Astrocyte (in vitro differentiated cells and primary cell): Measurements from ENCODE around the gene NBEA. TPM values are rescaled to one million over a fixed set of nuclear protein-coding genes. Genes with fewer than 3 reads are reported as not detected.

ENCODE experiments used
- DNase-seq: peaks from one replicate; pipeline ENCODE4 v3.0.0-alpha.2; 2010; ENCODE audit warnings: low read depth
- FAIRE-seq: peaks from 2 replicates; lab custom pipeline; 2011; peaks lifted over from hg19 to GRCh38; lab: Jason Lieb, UNC
- H2AFZ ChIP-seq: 2 replicates; pipeline ENCODE4 v1.6.0; 2012; ENCODE audit warnings: low read depth, low read length, inconsistent platforms
- H3K27ac ChIP-seq: 2 replicates; pipeline ENCODE4 v1.5.1; 2011; ENCODE audit warnings: low read depth, low read length, inconsistent platforms
- H3K27me3 ChIP-seq: 2 replicates; pipeline ENCODE4 v1.6.0; 2011; ENCODE audit warnings: low read length, inconsistent platforms; ENCODE audit not compliant: insufficient read depth
- H3K36me3 ChIP-seq: 2 replicates; pipeline ENCODE4 v1.5.1; 2011; ENCODE audit warnings: low read length, inconsistent platforms; ENCODE audit not compliant: insufficient read depth
- H3K4me1 ChIP-seq: 2 replicates; pipeline ENCODE4 v1.5.1; 2011; ENCODE audit warnings: low read length, inconsistent platforms; ENCODE audit not compliant: insufficient read depth
- H3K4me2 ChIP-seq: 2 replicates; pipeline ENCODE4 v1.6.0; 2012; ENCODE audit warnings: low read length, inconsistent platforms
- H3K4me3 ChIP-seq: 2 replicates; pipeline ENCODE4 v1.5.1; 2011; ENCODE audit warnings: low read depth, mild to moderate bottlenecking, low read length, inconsistent platforms; ENCODE audit not compliant: insufficient read depth
- H3K79me2 ChIP-seq: 2 replicates; pipeline ENCODE4 v1.6.0; 2012; ENCODE audit warnings: mild to moderate bottlenecking, low read length, inconsistent platforms; ENCODE audit not compliant: insufficient read depth
- H3K9ac ChIP-seq: 2 replicates; pipeline ENCODE4 v1.6.0; 2012; ENCODE audit warnings: mild to moderate bottlenecking, low read length, inconsistent platforms
- H3K9me3 ChIP-seq: 2 replicates; pipeline ENCODE4 v1.5.1; 2012; ENCODE audit warnings: low read depth, mild to moderate bottlenecking, low read length, inconsistent platforms; ENCODE audit not compliant: insufficient read depth
- H4K20me1 ChIP-seq: 2 replicates; pipeline ENCODE4 v1.6.0; 2012; ENCODE audit warnings: low read length, inconsistent platforms; ENCODE audit not compliant: insufficient read depth
- H3K27ac Mint-ChIP-seq: one replicate; pipeline ENCODE4 v1.8.0; 2021; ENCODE audit warnings: mild to moderate bottlenecking, mixed read lengths; ENCODE audit not compliant: unreplicated experiment
- H3K27me3 Mint-ChIP-seq: one replicate; pipeline ENCODE4 v1.8.0; 2021; ENCODE audit warnings: low read depth, mixed read lengths; ENCODE audit not compliant: unreplicated experiment
- H3K36me3 Mint-ChIP-seq: one replicate; pipeline ENCODE4 v1.8.0; 2021; ENCODE audit warnings: low read depth, mixed read lengths; ENCODE audit not compliant: unreplicated experiment
- H3K4me1 Mint-ChIP-seq: one replicate; pipeline ENCODE4 v1.8.0; 2021; ENCODE audit warnings: low read depth, mixed read lengths; ENCODE audit not compliant: unreplicated experiment
- H3K4me3 Mint-ChIP-seq: one replicate; pipeline ENCODE4 v1.8.0; 2021; ENCODE audit warnings: mild to moderate bottlenecking, moderate library complexity, mixed read lengths; ENCODE audit not compliant: unreplicated experiment
- H3K9me3 Mint-ChIP-seq: one replicate; pipeline ENCODE4 v1.8.0; 2021; ENCODE audit warnings: mild to moderate bottlenecking, mixed read lengths; ENCODE audit not compliant: unreplicated experiment
- CTCF ChIP-seq: IDR thresholded peaks from 2 replicates; pipeline ENCODE4 v1.5.1; 2011; ENCODE audit warnings: low read depth, mild to moderate bottlenecking, inconsistent platforms, low read length, moderate library complexity; ENCODE audit not compliant: insufficient read depth
- EZH2 ChIP-seq: IDR thresholded peaks from 2 replicates; pipeline ENCODE4 v1.6.1; 2012; ENCODE audit warnings: mild to moderate bottlenecking, low read length, inconsistent platforms; ENCODE audit not compliant: insufficient read depth
- total RNA-seq: library from RNA; stranded (reverse); gene quantifications from 2 replicates; pipeline ENCODE4 v1.2.1, GENCODE V29; 2021

The NBEA gene
- total RNA-seq, 1 donor from 2014 or later: 7.8 TPM

- H4K20me1 ChIP-seq: no peaks in the 10 kb centered on the region
- H3K27ac ChIP-seq: no peak overlapping the region
- Mint-ChIP-seq H3K9me3 (no peaks in the 10 kb centered on the region), H3K36me3 (no peaks in the 10 kb centered on the region), H3K27ac (no peak overlapping the region), H3K4me1 (peaks cover 11% of the 10 kb centered on the region), H3K4me3 (no peak overlapping the region), H3K27me3 (no peaks in the 10 kb centered on the region)
- no peaks in the 10 kb centered on the region for H3K4me1 ChIP-seq
- H3K9me3 ChIP-seq: no peaks in the 10 kb centered on the region
- no peak overlapping the region for H3K9ac ChIP-seq
- H3K36me3 ChIP-seq: no peaks in the 10 kb centered on the region
- no peaks in the 10 kb centered on the region for H3K27me3 ChIP-seq
- no peak overlapping the region for H3K4me3 ChIP-seq
- no peak overlapping the region for H3K4me2 ChIP-seq
- no peak overlapping the region for H2AFZ ChIP-seq
- peak; percentile 13 for DNase-seq
- no peaks in the 10 kb centered on the region for H3K79me2 ChIP-seq
- no peak for TF ChIP-seq EZH2
- TF ChIP-seq CTCF: no peak
- FAIRE-seq: no peak
These were observed 407.7 kb downstream of the NBEA start for GRCh38 chr13:35349673-35350278.

GRCh38 chr13:35354285-35354684 lies 412.2 kb downstream of the NBEA start:
- H3K36me3 ChIP-seq: no peaks in the 10 kb centered on the region
- no peak overlapping the region for H3K9ac ChIP-seq
- no peak overlapping the region for H3K4me2 ChIP-seq
- Mint-ChIP-seq H3K36me3 (no peaks in the 10 kb centered on the region), H3K27ac (no peak overlapping the region), H3K4me1 (peaks cover 9% of the 10 kb centered on the region), H3K4me3 (no peak overlapping the region), H3K27me3 (no peaks in the 10 kb centered on the region), H3K9me3 (peaks cover 3% of the 10 kb centered on the region)
- H4K20me1 ChIP-seq: no peaks in the 10 kb centered on the region
- no peak overlapping the region for H3K27ac ChIP-seq
- H3K79me2 ChIP-seq: no peaks in the 10 kb centered on the region
- TF ChIP-seq CTCF: no peak
- TF ChIP-seq EZH2: no peak
- no peaks in the 10 kb centered on the region for H3K9me3 ChIP-seq
- no peak for FAIRE-seq
- no peaks in the 10 kb centered on the region for H3K27me3 ChIP-seq
- no peak for DNase-seq
- H2AFZ ChIP-seq: no peak overlapping the region
- no peaks in the 10 kb centered on the region for H3K4me1 ChIP-seq
- H3K4me3 ChIP-seq: no peak overlapping the region

- Histone ChIP-seq H3K27me3 (no peaks in the 10 kb centered on the region), H3K9me3 (no peaks in the 10 kb centered on the region), H3K79me2 (no peaks in the 10 kb centered on the region), H4K20me1 (no peaks in the 10 kb centered on the region), H3K27ac (no peak overlapping the region), H2AFZ (no peak overlapping the region), H3K4me3 (no peak overlapping the region), H3K36me3 (no peaks in the 10 kb centered on the region), H3K9ac (no peak overlapping the region), H3K4me2 (no peak overlapping the region), H3K4me1 (no peaks in the 10 kb centered on the region)
- TF ChIP-seq EZH2 (no peak), CTCF (no peak)
- Mint-ChIP-seq H3K4me1 (peaks cover 5% of the 10 kb centered on the region), H3K36me3 (no peaks in the 10 kb centered on the region), H3K4me3 (no peak overlapping the region), H3K9me3 (peaks cover 3% of the 10 kb centered on the region), H3K27me3 (no peaks in the 10 kb centered on the region), H3K27ac (no peak overlapping the region)
- FAIRE-seq (no peak), DNase-seq (no peak)
These were observed 412.8 kb downstream of the NBEA start for GRCh38 chr13:35354882-35355281.
